ENCODE data around the gene YPEL5. TPM values are rescaled to one million over a fixed set of nuclear protein-coding genes. Genes with fewer than 3 reads are reported as not detected.

The YPEL5 gene
- polyA plus RNA-seq, 3 donors: 231 to 254 (median 235) TPM

DNA sequence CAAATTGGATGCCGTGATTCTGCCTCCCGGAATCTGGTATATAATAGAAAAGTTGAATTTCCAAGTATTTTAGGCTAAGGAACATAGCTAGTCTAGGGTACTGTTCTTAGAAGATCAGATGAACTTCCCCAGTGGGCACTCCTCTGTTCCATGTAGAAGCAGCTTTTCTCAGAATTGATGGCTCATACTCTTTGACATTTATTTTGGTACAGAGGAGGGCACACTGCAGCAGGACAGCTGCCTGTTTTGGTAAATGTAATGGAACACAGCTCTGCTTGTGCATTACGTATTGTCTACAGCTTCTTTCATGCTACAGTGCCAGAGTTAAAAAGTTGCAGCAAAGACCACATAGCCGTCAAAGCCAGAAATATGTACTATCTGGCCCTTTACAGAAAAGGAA lies 10.8 kb downstream of the YPEL5 start:
- Histone ChIP-seq H3K27ac (ENCODE audit: low read depth in 1 of 2, low read length in 2 of 2) (no peak overlapping the region), H3K9me3 (replicated peaks in 1 of 2; ENCODE audit: control insufficient read depth in 1 of 2, insufficient read depth in 1 of 2, low read length in 2 of 2) (no peaks in the 10 kb centered on the region), H3K36me3 (replicated peaks in 1 of 2; ENCODE audit: control insufficient read depth in 1 of 2, insufficient read depth in 2 of 2, low read length in 2 of 2) (peaks cover 77 to 90% of the 10 kb centered on the region in 2 donors), H3K4me2 (replicated peaks; ENCODE audit: extremely low read depth, low read length, poor library complexity, severe bottlenecking) (no peak overlapping the region), H3K4me3 (replicated peaks in 1 of 3; ENCODE audit: low read depth in 2 of 3, low read length in 3 of 3) (no peak overlapping the region), H4K20me1 (ENCODE audit: insufficient read depth, low read length) (peaks cover 100% of the 10 kb centered on the region), H3K27me3 (ENCODE audit: control insufficient read depth in 2 of 2, insufficient read depth in 2 of 2, low read length in 2 of 2) (no peaks in the 10 kb centered on the region), H3K9ac (ENCODE audit: insufficient read depth, low read length, poor library complexity, severe bottlenecking) (no peak overlapping the region), H3K4me1 (ENCODE audit: control insufficient read depth in 1 of 2, insufficient read depth in 2 of 2, low read length in 2 of 2) (no peaks in the 10 kb centered on the region), H3K79me2 (ENCODE audit: insufficient read depth, low read length) (peaks cover 28% of the 10 kb centered on the region), H2AFZ (ENCODE audit: insufficient read depth, low read depth, low read length, poor library complexity, severe bottlenecking) (no peak overlapping the region)
- TF ChIP-seq, protein P1, sequence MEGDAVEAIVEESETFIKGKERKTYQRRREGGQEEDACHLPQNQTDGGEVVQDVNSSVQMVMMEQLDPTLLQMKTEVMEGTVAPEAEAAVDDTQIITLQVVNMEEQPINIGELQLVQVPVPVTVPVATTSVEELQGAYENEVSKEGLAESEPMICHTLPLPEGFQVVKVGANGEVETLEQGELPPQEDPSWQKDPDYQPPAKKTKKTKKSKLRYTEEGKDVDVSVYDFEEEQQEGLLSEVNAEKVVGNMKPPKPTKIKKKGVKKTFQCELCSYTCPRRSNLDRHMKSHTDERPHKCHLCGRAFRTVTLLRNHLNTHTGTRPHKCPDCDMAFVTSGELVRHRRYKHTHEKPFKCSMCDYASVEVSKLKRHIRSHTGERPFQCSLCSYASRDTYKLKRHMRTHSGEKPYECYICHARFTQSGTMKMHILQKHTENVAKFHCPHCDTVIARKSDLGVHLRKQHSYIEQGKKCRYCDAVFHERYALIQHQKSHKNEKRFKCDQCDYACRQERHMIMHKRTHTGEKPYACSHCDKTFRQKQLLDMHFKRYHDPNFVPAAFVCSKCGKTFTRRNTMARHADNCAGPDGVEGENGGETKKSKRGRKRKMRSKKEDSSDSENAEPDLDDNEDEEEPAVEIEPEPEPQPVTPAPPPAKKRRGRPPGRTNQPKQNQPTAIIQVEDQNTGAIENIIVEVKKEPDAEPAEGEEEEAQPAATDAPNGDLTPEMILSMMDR (IDR thresholded peaks at IDR 0.05): no peak
- H3K4me1 Mint-ChIP-seq: peaks cover 4% of the 10 kb centered on the region
- H3K27ac Mint-ChIP-seq: no peak overlapping the region
- no peaks in the 10 kb centered on the region for H3K27me3 Mint-ChIP-seq (ENCODE audit: low read depth in 3 of 3)
- peaks cover 0 to 2% (median 0%) of the 10 kb centered on the region in 7 donors for H3K9me3 Mint-ChIP-seq
- peaks cover 75 to 93% of the 10 kb centered on the region in 2 donors for H3K36me3 Mint-ChIP-seq
- no peak for DNase-seq
- 100% methylated on average over 2 of the region's 4 CpGs for WGBS (ENCODE audit: insufficient coverage)
- H3K4me3 Mint-ChIP-seq: no peak overlapping the region
- intact Hi-C loops (cut with micrococcal nuclease): no loop called here

DNA sequence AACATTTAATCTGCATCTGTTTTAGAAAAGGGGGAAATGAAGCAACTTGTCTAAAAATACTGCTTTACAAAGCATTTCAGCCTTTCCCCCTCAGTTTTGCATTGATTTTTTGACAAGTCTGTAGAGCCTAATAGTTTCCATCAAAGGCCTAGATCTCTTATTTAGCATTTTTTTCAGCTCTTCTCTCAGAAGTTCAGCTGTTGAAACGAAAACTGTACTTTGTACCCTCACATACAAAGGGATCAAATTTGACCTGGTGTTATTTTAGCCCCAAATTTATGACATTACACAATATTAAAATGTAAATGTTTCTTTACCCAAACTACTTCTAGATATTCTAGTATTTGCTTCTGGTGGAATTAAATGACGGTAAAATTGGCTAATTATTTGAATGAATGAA lies 13.0 kb downstream of the YPEL5 start:
- Histone ChIP-seq H2AFZ (ENCODE audit: insufficient read depth, low read depth, low read length, poor library complexity, severe bottlenecking) (no peak overlapping the region), H3K9me3 (replicated peaks in 1 of 2; ENCODE audit: control insufficient read depth in 1 of 2, insufficient read depth in 1 of 2, low read length in 2 of 2) (no peaks in the 10 kb centered on the region), H3K36me3 (replicated peaks in 1 of 2; ENCODE audit: control insufficient read depth in 1 of 2, insufficient read depth in 2 of 2, low read length in 2 of 2) (peaks cover 63 to 76% of the 10 kb centered on the region in 2 donors), H3K79me2 (ENCODE audit: insufficient read depth, low read length) (peaks cover 11% of the 10 kb centered on the region), H3K27ac (ENCODE audit: low read depth in 1 of 2, low read length in 2 of 2) (no peak overlapping the region), H3K27me3 (ENCODE audit: control insufficient read depth in 2 of 2, insufficient read depth in 2 of 2, low read length in 2 of 2) (no peaks in the 10 kb centered on the region), H3K4me1 (ENCODE audit: control insufficient read depth in 1 of 2, insufficient read depth in 2 of 2, low read length in 2 of 2) (no peaks in the 10 kb centered on the region), H3K4me3 (replicated peaks in 1 of 3; ENCODE audit: low read depth in 2 of 3, low read length in 3 of 3) (no peak overlapping the region), H3K4me2 (replicated peaks; ENCODE audit: extremely low read depth, low read length, poor library complexity, severe bottlenecking) (no peak overlapping the region), H3K9ac (ENCODE audit: insufficient read depth, low read length, poor library complexity, severe bottlenecking) (no peak overlapping the region), H4K20me1 (ENCODE audit: insufficient read depth, low read length) (peaks cover 89% of the 10 kb centered on the region)
- H3K27ac Mint-ChIP-seq: no peak overlapping the region
- no peak overlapping the region for H3K4me3 Mint-ChIP-seq
- H3K27me3 Mint-ChIP-seq (ENCODE audit: low read depth in 3 of 3): no peaks in the 10 kb centered on the region
- peaks cover 6% of the 10 kb centered on the region for H3K4me1 Mint-ChIP-seq
- intact Hi-C loops (cut with micrococcal nuclease): no loop called here
- TF ChIP-seq, protein P1 (IDR thresholded peaks at IDR 0.05): no peak
- DNase-seq: no peak
- WGBS (ENCODE audit: insufficient coverage): no CpG with 5 or more reads among the region's 2 CpGs
- peaks cover 0 to 2% (median 0%) of the 10 kb centered on the region in 7 donors for H3K9me3 Mint-ChIP-seq
- H3K36me3 Mint-ChIP-seq: peaks cover 70 to 77% of the 10 kb centered on the region in 2 donors

Measured in CD14-positive monocyte (primary cell).